ENCODE results near the gene HIVEP3.

DNA sequence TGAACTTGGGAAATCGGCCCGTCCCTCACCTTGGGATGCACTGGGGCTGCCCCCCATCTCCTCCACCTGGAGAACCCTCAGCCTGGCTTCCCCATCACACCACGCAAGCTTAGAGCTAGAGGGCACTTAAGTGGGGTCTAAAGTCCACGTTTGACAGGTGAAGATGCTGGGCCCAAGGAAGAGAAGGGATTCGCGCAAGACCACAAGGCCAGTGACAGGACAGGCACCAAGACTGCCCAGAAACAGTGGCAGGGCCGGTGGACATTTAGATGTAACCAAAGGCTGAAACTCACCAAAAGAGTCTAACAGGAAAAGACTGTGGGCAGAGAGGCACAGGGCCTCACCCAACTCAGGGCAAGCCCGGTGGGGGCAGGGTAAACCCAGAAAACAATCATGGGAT lies 303.4 kb downstream of the HIVEP3 start:
- TF ChIP-seq, protein P1, sequence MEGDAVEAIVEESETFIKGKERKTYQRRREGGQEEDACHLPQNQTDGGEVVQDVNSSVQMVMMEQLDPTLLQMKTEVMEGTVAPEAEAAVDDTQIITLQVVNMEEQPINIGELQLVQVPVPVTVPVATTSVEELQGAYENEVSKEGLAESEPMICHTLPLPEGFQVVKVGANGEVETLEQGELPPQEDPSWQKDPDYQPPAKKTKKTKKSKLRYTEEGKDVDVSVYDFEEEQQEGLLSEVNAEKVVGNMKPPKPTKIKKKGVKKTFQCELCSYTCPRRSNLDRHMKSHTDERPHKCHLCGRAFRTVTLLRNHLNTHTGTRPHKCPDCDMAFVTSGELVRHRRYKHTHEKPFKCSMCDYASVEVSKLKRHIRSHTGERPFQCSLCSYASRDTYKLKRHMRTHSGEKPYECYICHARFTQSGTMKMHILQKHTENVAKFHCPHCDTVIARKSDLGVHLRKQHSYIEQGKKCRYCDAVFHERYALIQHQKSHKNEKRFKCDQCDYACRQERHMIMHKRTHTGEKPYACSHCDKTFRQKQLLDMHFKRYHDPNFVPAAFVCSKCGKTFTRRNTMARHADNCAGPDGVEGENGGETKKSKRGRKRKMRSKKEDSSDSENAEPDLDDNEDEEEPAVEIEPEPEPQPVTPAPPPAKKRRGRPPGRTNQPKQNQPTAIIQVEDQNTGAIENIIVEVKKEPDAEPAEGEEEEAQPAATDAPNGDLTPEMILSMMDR (IDR thresholded peaks at IDR 0.05): no peak
- TF ChIP-seq POLR2A (IDR thresholded peaks at IDR 0.05): no peak
- no peak for TF ChIP-seq EP300 (IDR thresholded peaks at IDR 0.05)

Data from tibial nerve (tissue), 4 donors.